ENCODE measurements around the gene DPEP1.

The DPEP1 gene

GRCh38 chr16:89643769-89644300, 30.4 kb downstream of the DPEP1 start:
- no peak overlapping the region for H3K4me3 ChIP-seq (ENCODE audit: low read depth, low read length)

GRCh38 chr16:89645122-89645521, 31.7 kb downstream of the DPEP1 start:
- DNase-seq (ENCODE audit: low read depth) = no peak
- H3K4me3 ChIP-seq (ENCODE audit: low read depth, low read length) = no peak overlapping the region
- no peak for TF ChIP-seq MYC (IDR thresholded peaks at IDR 0.05; ENCODE audit: low read depth, low read length)
- no peak for TF ChIP-seq CTCF (IDR thresholded peaks at IDR 0.05; ENCODE audit: low read depth, low read length)
- TF ChIP-seq MAX (IDR thresholded peaks at IDR 0.05; ENCODE audit: low read depth, low read length) = no peak
- TF ChIP-seq POLR2A (IDR thresholded peaks at IDR 0.05; ENCODE audit: extremely low read depth, insufficient read length) = no peak

More at GRCh38 chr16:89643769-89644300, 30.4 kb downstream of the DPEP1 start:
- no peak for TF ChIP-seq CTCF (IDR thresholded peaks at IDR 0.05; ENCODE audit: low read depth, low read length)
- TF ChIP-seq MYC (IDR thresholded peaks at IDR 0.05; ENCODE audit: low read depth, low read length) = no peak
- TF ChIP-seq POLR2A (IDR thresholded peaks at IDR 0.05; ENCODE audit: extremely low read depth, insufficient read length) = no peak
- DNase-seq (ENCODE audit: low read depth) = no peak

- H3K4me3 ChIP-seq (ENCODE audit: low read depth, low read length) = no peak overlapping the region
- TF ChIP-seq MAX (IDR thresholded peaks at IDR 0.05; ENCODE audit: low read depth, low read length) = no peak
- TF ChIP-seq MYC (IDR thresholded peaks at IDR 0.05; ENCODE audit: low read depth, low read length) = no peak
- no peak for TF ChIP-seq CTCF (IDR thresholded peaks at IDR 0.05; ENCODE audit: low read depth, low read length)
- TF ChIP-seq POLR2A (IDR thresholded peaks at IDR 0.05; ENCODE audit: extremely low read depth, insufficient read length) = no peak
- DNase-seq (ENCODE audit: low read depth) = no peak
Observed at GRCh38 chr16:89646270-89646669, 32.8 kb downstream of the DPEP1 start.

GRCh38 chr16:89646906-89647305, 33.5 kb downstream of the DPEP1 start:
- no peak for DNase-seq (ENCODE audit: low read depth)
- TF ChIP-seq MAX (IDR thresholded peaks at IDR 0.05; ENCODE audit: low read depth, low read length) (no peak), POLR2A (IDR thresholded peaks at IDR 0.05; ENCODE audit: extremely low read depth, insufficient read length) (no peak), CTCF (IDR thresholded peaks at IDR 0.05; ENCODE audit: low read depth, low read length) (no peak), MYC (IDR thresholded peaks at IDR 0.05; ENCODE audit: low read depth, low read length) (no peak)

GRCh38 chr16:89651584-89651983, 38.1 kb downstream of the DPEP1 start:
- no peak for DNase-seq (ENCODE audit: low read depth)
- H3K4me3 ChIP-seq (ENCODE audit: low read depth, low read length) = no peak overlapping the region
- TF ChIP-seq CTCF (IDR thresholded peaks at IDR 0.05; ENCODE audit: low read depth, low read length) (no peak), MAX (IDR thresholded peaks at IDR 0.05; ENCODE audit: low read depth, low read length) (no peak), MYC (IDR thresholded peaks at IDR 0.05; ENCODE audit: low read depth, low read length) (no peak), POLR2A (IDR thresholded peaks at IDR 0.05; ENCODE audit: extremely low read depth, insufficient read length) (no peak)

More at GRCh38 chr16:89646906-89647305, 33.5 kb downstream of the DPEP1 start:
- no peak overlapping the region for H3K4me3 ChIP-seq (ENCODE audit: low read depth, low read length)
